IMR-90 (cell line): ENCODE results near the gene PRKRIP1. TPM values are rescaled to one million over a fixed set of nuclear protein-coding genes. Genes with fewer than 3 reads are reported as not detected.

Experiments used
- ATAC-seq: fragments of 200-7000 bp; cut with Tn5 transposase; 2 replicates; pipeline ENCODE4 v1.9.1; 2020; ENCODE audit warnings: low read depth, mild to moderate bottlenecking, moderate library complexity
- BruUV-seq: library from RNA; stranded (reverse); fragments of 400-500 nt; replicated peaks from 2 replicates; lab custom pipeline; 2021; lab: Mats Ljungman, UMichigan
- CTCF ChIA-PET: fragments of 300-600 bp; formaldehyde crosslinking; extraction: SDS; loops from one replicate; lab custom pipeline; 2021; ENCODE audit warnings: antibody characterized with exemption; lab: Yijun Ruan, JAX
- POLR2A ChIA-PET: fragments of 300-600 bp; sonication (Branson Sonifier 250); formaldehyde crosslinking; loops from one replicate; lab custom pipeline; 2022; ENCODE audit warnings: antibody characterized with exemption; ENCODE audit not compliant: unreplicated experiment; lab: Charles Lee
- DNase-seq: peaks from one replicate; pipeline ENCODE4 v3.0.0; 2013
- H2AFZ ChIP-seq: replicated peaks from 2 replicates; pipeline ENCODE3; 2013; ENCODE audit warnings: low read length, mild to moderate bottlenecking; ENCODE audit not compliant: poor library complexity
- H2AK5ac ChIP-seq: 2 replicates; pipeline ENCODE4 v1.6.1; 2013; ENCODE audit warnings: low read depth, low read length, inconsistent platforms
- H2AK9ac ChIP-seq: replicated peaks from 2 replicates; pipeline ENCODE3; 2013; ENCODE audit warnings: mild to moderate bottlenecking, low read depth, low read length, moderate library complexity; ENCODE audit not compliant: poor library complexity
- H2BK120ac ChIP-seq: 2 replicates; pipeline ENCODE4 v1.6.1; 2013; ENCODE audit warnings: low read depth, low read length, inconsistent platforms
- H2BK15ac ChIP-seq: 3 replicates; pipeline ENCODE4 v1.6.1; 2013; ENCODE audit warnings: low read depth, low read length, inconsistent platforms
- H2BK20ac ChIP-seq: 2 replicates; pipeline ENCODE4 v1.6.1; 2013; ENCODE audit warnings: low read depth, mild to moderate bottlenecking, inconsistent platforms, low read length, moderate library complexity
- H2BK5ac ChIP-seq: 2 replicates; pipeline ENCODE4 v1.6.1; 2013; ENCODE audit warnings: mild to moderate bottlenecking, low read depth, low read length, inconsistent platforms; ENCODE audit not compliant: poor library complexity, severe bottlenecking
- H3K14ac ChIP-seq: replicated peaks from 2 replicates; pipeline ENCODE4 v1.6.1; 2013; ENCODE audit warnings: low read depth, low read length, inconsistent platforms
- H3K18ac ChIP-seq: 2 replicates; pipeline ENCODE4 v1.6.1; 2013; ENCODE audit warnings: low read depth, low read length, control low read depth
- H3K23ac ChIP-seq: 2 replicates; pipeline ENCODE4 v1.6.1; 2013; ENCODE audit warnings: low read depth, low read length, inconsistent platforms
- H3K27ac ChIP-seq: 2 replicates; pipeline ENCODE4 v1.5.1; 2013; ENCODE audit warnings: mild to moderate bottlenecking, control low read depth, low read length; ENCODE audit not compliant: insufficient read depth
- H3K27me3 ChIP-seq: 2 replicates; pipeline ENCODE4 v1.6.1; 2013; ENCODE audit warnings: low read length; ENCODE audit not compliant: control insufficient read depth, insufficient read depth
- H3K36me3 ChIP-seq: 2 replicates; pipeline ENCODE4 v1.6.1; 2013; ENCODE audit warnings: low read length, mixed read lengths; ENCODE audit not compliant: control insufficient read depth, insufficient read depth
- H3K4ac ChIP-seq: 2 replicates; pipeline ENCODE4 v1.6.1; 2013; ENCODE audit warnings: low read depth, low read length, inconsistent platforms
- H3K4me1 ChIP-seq: 2 replicates; pipeline ENCODE4 v1.6.1; 2013; ENCODE audit warnings: low read length, mixed read lengths; ENCODE audit not compliant: control insufficient read depth, insufficient read depth
- H3K4me2 ChIP-seq: 2 replicates; pipeline ENCODE4 v1.6.1; 2013; ENCODE audit warnings: low read depth, mild to moderate bottlenecking, control low read depth, low read length, moderate library complexity
- H3K4me3 ChIP-seq: 2 replicates; pipeline ENCODE4 v1.5.1; 2013; ENCODE audit warnings: low read depth, mild to moderate bottlenecking, control low read depth, low read length, moderate library complexity; ENCODE audit not compliant: insufficient read depth
- H3K56ac ChIP-seq: 2 replicates; pipeline ENCODE4 v1.6.1; 2013; ENCODE audit warnings: low read length, inconsistent platforms; ENCODE audit not compliant: insufficient read depth; ENCODE audit errors: extremely low read depth
- H3K79me1 ChIP-seq, 2 experiments: 2 replicates each; pipeline ENCODE4 v1.6.1; 2013; ENCODE audit warnings: low read length in 2 of 2, inconsistent platforms in 1 of 2, low read depth in 1 of 2
- H3K9ac ChIP-seq: 2 replicates; pipeline ENCODE4 v1.6.1; 2013; ENCODE audit warnings: low read depth, low read length, control low read depth
- H3K9me1 ChIP-seq: 2 replicates; pipeline ENCODE4 v1.6.1; 2013; ENCODE audit warnings: low read length, inconsistent platforms; ENCODE audit not compliant: insufficient read depth
- H3K9me3 ChIP-seq: 2 replicates; pipeline ENCODE4 v1.6.1; 2013; ENCODE audit warnings: low read length; ENCODE audit not compliant: control insufficient read depth, insufficient read depth
- H4K20me1 ChIP-seq: 2 replicates; pipeline ENCODE4 v1.6.1; 2013; ENCODE audit warnings: low read length, inconsistent platforms; ENCODE audit not compliant: insufficient read depth
- H4K5ac ChIP-seq: 2 replicates; pipeline ENCODE4 v1.6.1; 2013; ENCODE audit warnings: mild to moderate bottlenecking, low read depth, low read length, control low read depth
- H4K8ac ChIP-seq, 2 experiments: 2 replicates each; pipeline ENCODE4 v1.6.1; 2013; ENCODE audit warnings: low read depth in 2 of 2, low read length in 2 of 2, control low read depth in 1 of 2, inconsistent platforms in 1 of 2
- H4K91ac ChIP-seq: 2 replicates; pipeline ENCODE4 v1.6.1; 2013; ENCODE audit warnings: low read depth, low read length, inconsistent platforms; ENCODE audit not compliant: insufficient read depth
- BHLHE40 ChIP-seq: fragments of 150-350 bp; IDR thresholded peaks from 2 replicates; pipeline ENCODE4 v1.6.1; 2016; ENCODE audit warnings: mild to moderate bottlenecking, low read depth, low read length
- CEBPB ChIP-seq: IDR thresholded peaks from 2 replicates; pipeline ENCODE4 v1.6.1; 2012; ENCODE audit warnings: low read depth, low read length, improper control_type of control experiment
- CHD1 ChIP-seq: IDR thresholded peaks from 2 replicates; pipeline ENCODE4 v1.6.1; 2012; ENCODE audit warnings: low read depth, low read length, improper control_type of control experiment
- FOS ChIP-seq: fragments of 150-350 bp; IDR thresholded peaks from 2 replicates; pipeline ENCODE4 v1.6.1; 2016; ENCODE audit warnings: low read depth, low read length
- MAFK ChIP-seq: IDR thresholded peaks from 2 replicates; pipeline ENCODE4 v1.6.1; 2012; ENCODE audit warnings: low read depth, low read length, improper control_type of control experiment
- MAZ ChIP-seq: IDR thresholded peaks from 2 replicates; pipeline ENCODE4 v1.6.1; 2012; ENCODE audit warnings: low read depth, mild to moderate bottlenecking, low read length, improper control_type of control experiment, moderate library complexity, borderline replicate concordance
- MXI1 ChIP-seq: IDR thresholded peaks from 2 replicates; pipeline ENCODE4 v1.6.1; 2012; ENCODE audit warnings: low read depth, mild to moderate bottlenecking, low read length, moderate library complexity, borderline replicate concordance
- NFE2L2 ChIP-seq: fragments of 150-350 bp; IDR thresholded peaks from 2 replicates; pipeline ENCODE4 v1.6.1; 2016; ENCODE audit warnings: low read depth, mild to moderate bottlenecking, low read length
- POLR2A ChIP-seq: IDR thresholded peaks from 2 replicates; pipeline ENCODE4 v1.6.1; 2012; ENCODE audit warnings: mild to moderate bottlenecking, low read depth, low read length
- RAD21 ChIP-seq: IDR thresholded peaks from 2 replicates; pipeline ENCODE4 v1.6.1; 2012; ENCODE audit warnings: low read length, improper control_type of control experiment
- RCOR1 ChIP-seq: IDR thresholded peaks from 2 replicates; pipeline ENCODE4 v1.6.1; 2012; ENCODE audit warnings: mild to moderate bottlenecking, low read length, improper control_type of control experiment; ENCODE audit not compliant: insufficient replicate concordance
- RFX5 ChIP-seq: IDR thresholded peaks from 2 replicates; pipeline ENCODE4 v1.8.0; 2012; ENCODE audit warnings: low read depth, mild to moderate bottlenecking, low read length, moderate library complexity
- SMC3 ChIP-seq: fragments of 150-350 bp; IDR thresholded peaks from 2 replicates; pipeline ENCODE4 v1.6.1; 2016; ENCODE audit warnings: low read depth, mild to moderate bottlenecking, antibody characterized with exemption, low read length, moderate library complexity
- WGBS, 2 experiments: methylation state at CpG; one replicate each; pipeline versions ENCODE4 v1.1.5 to v1.1.7; 2013; ENCODE audit warnings: missing lambda C conversion rate in 2 of 2; ENCODE audit not compliant: insufficient read length in 1 of 2; ENCODE audit errors: extremely low coverage in 2 of 2; 5-methylcytosine and 5-hydroxymethylcytosine counted together
- dilution Hi-C: fragments of 300-500 bp; cut with HindIII; formaldehyde crosslinking; loops from one replicate; pipeline ENCODE4 v1.14.3; 2018; ENCODE audit warnings: low sequenced_read_pairs; ENCODE audit not compliant: unreplicated experiment
- in situ Hi-C: fragments of 300-500 bp; cut with MboI; formaldehyde crosslinking; loops from 3 replicates; pipeline ENCODE4 v1.14.3; 2019; ENCODE audit warnings: low sequenced_read_pairs, inconsistent platforms, mixed read lengths
- intact Hi-C: fragments of 100-400 bp; cut with micrococcal nuclease; formaldehyde crosslinking; loops from 2 replicates; pipeline ENCODE4 v1.10.0; 2022
- polyA plus RNA-seq, 3 experiments: library from polyadenylated mRNA; depleted of rRNA; stranded (reverse); fragments of >200 nt; gene quantifications; 2 replicates each; pipeline ENCODE4 v1.2.3, GENCODE V29; 2012; ENCODE audit warnings: low replicate concordance in 1 of 3
- total RNA-seq: library from RNA; depleted of rRNA; stranded (reverse); fragments of >200 nt; gene quantifications from 2 replicates; pipeline ENCODE4 v1.2.3, GENCODE V29; 2012
- TF ChIP-seq, protein P1 (sequence below): fragments of 150-350 bp; IDR thresholded peaks from 2 replicates; pipeline ENCODE4 v1.6.1; 2017; ENCODE audit warnings: mild to moderate bottlenecking, antibody characterized with exemption, low read length, low read depth
- TF ChIP-seq, protein P2 (sequence below): fragments of 150-350 bp; IDR thresholded peaks from 2 replicates; pipeline ENCODE4 v1.6.1; 2016; ENCODE audit warnings: low read depth, mild to moderate bottlenecking, low read length, moderate library complexity, borderline replicate concordance
- TF ChIP-seq, protein P3 (sequence below): conservative IDR thresholded peaks from 2 replicates; pipeline ENCODE4 v1.5.1; 2012; ENCODE audit warnings: mild to moderate bottlenecking, low read depth, low read length, improper control_type of control experiment

Gene PRKRIP1
- total and polyA plus RNA-seq, 2 of the 4 experiments (the other 2 are of a cell fraction): 6.5 to 21.6 TPM

- H2AK9ac ChIP-seq: no peak overlapping the region
- no peak overlapping the region for H3K27ac ChIP-seq
- no peak overlapping the region for H3K56ac ChIP-seq
- H2AFZ ChIP-seq: no peak overlapping the region
- H2BK120ac ChIP-seq: no peak overlapping the region
- H3K27me3 ChIP-seq: no peaks in the 10 kb centered on the region
- H3K4me3 ChIP-seq: no peak overlapping the region
- ATAC-seq: no peak
- POLR2A ChIA-PET: no interaction called here
- no peak overlapping the region for H3K18ac ChIP-seq
- H2BK15ac ChIP-seq: no peak overlapping the region
- H3K23ac ChIP-seq: no peak overlapping the region
- TF ChIP-seq RCOR1: no peak
- TF ChIP-seq CHD1: no peak
- TF ChIP-seq, protein P1, sequence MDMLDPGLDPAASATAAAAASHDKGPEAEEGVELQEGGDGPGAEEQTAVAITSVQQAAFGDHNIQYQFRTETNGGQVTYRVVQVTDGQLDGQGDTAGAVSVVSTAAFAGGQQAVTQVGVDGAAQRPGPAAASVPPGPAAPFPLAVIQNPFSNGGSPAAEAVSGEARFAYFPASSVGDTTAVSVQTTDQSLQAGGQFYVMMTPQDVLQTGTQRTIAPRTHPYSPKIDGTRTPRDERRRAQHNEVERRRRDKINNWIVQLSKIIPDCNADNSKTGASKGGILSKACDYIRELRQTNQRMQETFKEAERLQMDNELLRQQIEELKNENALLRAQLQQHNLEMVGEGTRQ: no peak
- no peak for TF ChIP-seq SMC3
- TF ChIP-seq MXI1: no peak
- no peak for TF ChIP-seq RFX5
- TF ChIP-seq BHLHE40: no peak
- no peak for TF ChIP-seq MAFK
- TF ChIP-seq, protein P2, sequence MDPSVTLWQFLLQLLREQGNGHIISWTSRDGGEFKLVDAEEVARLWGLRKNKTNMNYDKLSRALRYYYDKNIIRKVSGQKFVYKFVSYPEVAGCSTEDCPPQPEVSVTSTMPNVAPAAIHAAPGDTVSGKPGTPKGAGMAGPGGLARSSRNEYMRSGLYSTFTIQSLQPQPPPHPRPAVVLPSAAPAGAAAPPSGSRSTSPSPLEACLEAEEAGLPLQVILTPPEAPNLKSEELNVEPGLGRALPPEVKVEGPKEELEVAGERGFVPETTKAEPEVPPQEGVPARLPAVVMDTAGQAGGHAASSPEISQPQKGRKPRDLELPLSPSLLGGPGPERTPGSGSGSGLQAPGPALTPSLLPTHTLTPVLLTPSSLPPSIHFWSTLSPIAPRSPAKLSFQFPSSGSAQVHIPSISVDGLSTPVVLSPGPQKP: no peak
- TF ChIP-seq POLR2A: no peak
- no peak for TF ChIP-seq FOS
- TF ChIP-seq MAZ: no peak
- TF ChIP-seq, protein P3, sequence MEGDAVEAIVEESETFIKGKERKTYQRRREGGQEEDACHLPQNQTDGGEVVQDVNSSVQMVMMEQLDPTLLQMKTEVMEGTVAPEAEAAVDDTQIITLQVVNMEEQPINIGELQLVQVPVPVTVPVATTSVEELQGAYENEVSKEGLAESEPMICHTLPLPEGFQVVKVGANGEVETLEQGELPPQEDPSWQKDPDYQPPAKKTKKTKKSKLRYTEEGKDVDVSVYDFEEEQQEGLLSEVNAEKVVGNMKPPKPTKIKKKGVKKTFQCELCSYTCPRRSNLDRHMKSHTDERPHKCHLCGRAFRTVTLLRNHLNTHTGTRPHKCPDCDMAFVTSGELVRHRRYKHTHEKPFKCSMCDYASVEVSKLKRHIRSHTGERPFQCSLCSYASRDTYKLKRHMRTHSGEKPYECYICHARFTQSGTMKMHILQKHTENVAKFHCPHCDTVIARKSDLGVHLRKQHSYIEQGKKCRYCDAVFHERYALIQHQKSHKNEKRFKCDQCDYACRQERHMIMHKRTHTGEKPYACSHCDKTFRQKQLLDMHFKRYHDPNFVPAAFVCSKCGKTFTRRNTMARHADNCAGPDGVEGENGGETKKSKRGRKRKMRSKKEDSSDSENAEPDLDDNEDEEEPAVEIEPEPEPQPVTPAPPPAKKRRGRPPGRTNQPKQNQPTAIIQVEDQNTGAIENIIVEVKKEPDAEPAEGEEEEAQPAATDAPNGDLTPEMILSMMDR: no peak
- no peak for TF ChIP-seq RAD21
- no peak for TF ChIP-seq NFE2L2
- TF ChIP-seq CEBPB: no peak
- H2BK5ac ChIP-seq: no peak overlapping the region
- WGBS, 2 experiments: no CpG with 5 or more reads among the region's 1 CpG
- no peak for DNase-seq
- dilution Hi-C loops (no loop called here), in situ Hi-C loops (loop anchor here (5.0 kb wide), 1 partner anchor 110 kb away; no protein-coding TSS in a partner anchor), intact Hi-C loops (no loop called here)
- H3K4ac ChIP-seq: no peak overlapping the region
- peaks cover 14 to 35% of the 10 kb centered on the region in 2 experiments for H3K79me1 ChIP-seq
- no peak overlapping the region for H3K9ac ChIP-seq
- H4K20me1 ChIP-seq: peaks cover 6% of the 10 kb centered on the region
- CTCF ChIA-PET: no interaction called here
- peaks cover 3% of the 10 kb centered on the region for H3K4me1 ChIP-seq
- H2BK20ac ChIP-seq: no peak overlapping the region
- H2AK5ac ChIP-seq: no peak overlapping the region
- no TSS peak for BruUV-seq
- no peak overlapping the region for H3K14ac ChIP-seq
- no peaks in the 10 kb centered on the region for H3K9me1 ChIP-seq
- H3K36me3 ChIP-seq: peaks cover 15% of the 10 kb centered on the region
- H4K5ac ChIP-seq: no peak overlapping the region
- no peak overlapping the region for H4K8ac ChIP-seq
- H3K9me3 ChIP-seq: no peaks in the 10 kb centered on the region
- H4K91ac ChIP-seq: no peak overlapping the region
- H3K4me2 ChIP-seq: no peak overlapping the region
These were observed 3.8 kb upstream of the PRKRIP1 start for GRCh38 chr7:102392330-102392729.
